ENCODE measurements around the gene TDRD7.

GRCh38 chr9:97534185-97534584 lies 122.3 kb downstream of the TDRD7 start:
- TF ChIP-seq, protein P1, sequence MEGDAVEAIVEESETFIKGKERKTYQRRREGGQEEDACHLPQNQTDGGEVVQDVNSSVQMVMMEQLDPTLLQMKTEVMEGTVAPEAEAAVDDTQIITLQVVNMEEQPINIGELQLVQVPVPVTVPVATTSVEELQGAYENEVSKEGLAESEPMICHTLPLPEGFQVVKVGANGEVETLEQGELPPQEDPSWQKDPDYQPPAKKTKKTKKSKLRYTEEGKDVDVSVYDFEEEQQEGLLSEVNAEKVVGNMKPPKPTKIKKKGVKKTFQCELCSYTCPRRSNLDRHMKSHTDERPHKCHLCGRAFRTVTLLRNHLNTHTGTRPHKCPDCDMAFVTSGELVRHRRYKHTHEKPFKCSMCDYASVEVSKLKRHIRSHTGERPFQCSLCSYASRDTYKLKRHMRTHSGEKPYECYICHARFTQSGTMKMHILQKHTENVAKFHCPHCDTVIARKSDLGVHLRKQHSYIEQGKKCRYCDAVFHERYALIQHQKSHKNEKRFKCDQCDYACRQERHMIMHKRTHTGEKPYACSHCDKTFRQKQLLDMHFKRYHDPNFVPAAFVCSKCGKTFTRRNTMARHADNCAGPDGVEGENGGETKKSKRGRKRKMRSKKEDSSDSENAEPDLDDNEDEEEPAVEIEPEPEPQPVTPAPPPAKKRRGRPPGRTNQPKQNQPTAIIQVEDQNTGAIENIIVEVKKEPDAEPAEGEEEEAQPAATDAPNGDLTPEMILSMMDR (IDR thresholded peaks at IDR 0.05; ENCODE audit: control extremely low read depth in 1 of 3, insufficient read depth in 1 of 3, low read depth in 1 of 3, low read length in 3 of 3) = no peak
- TF ChIP-seq SRF (IDR thresholded peaks at IDR 0.05; ENCODE audit: low read depth, low read length) (no peak), POLR2A (IDR thresholded peaks at IDR 0.05; ENCODE audit: control extremely low read depth in 1 of 2, low read depth in 2 of 2, low read length in 2 of 2) (no peak), EP300 (IDR thresholded peaks at IDR 0.05; ENCODE audit: borderline replicate concordance in 1 of 2, low read depth in 2 of 2, low read length in 2 of 2) (no peak), POLR2AphosphoS5 (IDR thresholded peaks at IDR 0.05; ENCODE audit: low read depth, low read length) (no peak), CREB1 (IDR thresholded peaks at IDR 0.05) (no peak), SP2 (IDR thresholded peaks at IDR 0.05; ENCODE audit: low read length) (no peak), EZH2 (IDR thresholded peaks at IDR 0.05; ENCODE audit: low read depth, low read length, severe bottlenecking) (no peak), ZNF274 (IDR thresholded peaks at IDR 0.05; ENCODE audit: borderline replicate concordance, extremely low read depth, low read length) (no peak), CHD2 (IDR thresholded peaks at IDR 0.05; ENCODE audit: low read length) (no peak)

All from H1 (cell line).